Duodenal mucosa (tissue), 2 donors: ENCODE data around the gene SLC6A19.

Experiments used
- H3K27ac ChIP-seq: one replicate; pipeline ENCODE4 v1.7.0; 2013; ENCODE audit warnings: low read depth, low read length
- H3K27me3 ChIP-seq, 2 donors: one replicate each; pipeline ENCODE4 v1.7.0; 2013; ENCODE audit warnings: low read length in 2 of 2, control low read depth in 1 of 2; ENCODE audit not compliant: insufficient read depth in 2 of 2, control insufficient read depth in 1 of 2
- H3K36me3 ChIP-seq, 2 donors: one replicate each; pipeline ENCODE4 v1.7.0; 2013; ENCODE audit warnings: low read length in 2 of 2, control low read depth in 1 of 2; ENCODE audit not compliant: insufficient read depth in 2 of 2, control insufficient read depth in 1 of 2
- H3K4me1 ChIP-seq, 2 donors: one replicate each; pipeline ENCODE4 v1.7.0; 2013; ENCODE audit warnings: low read length in 2 of 2, control low read depth in 1 of 2; ENCODE audit not compliant: insufficient read depth in 2 of 2, control insufficient read depth in 1 of 2
- H3K4me3 ChIP-seq, 2 donors: one replicate each; pipeline ENCODE4 v1.7.0; 2013; ENCODE audit warnings: low read length in 2 of 2, low read depth in 1 of 2
- H3K9ac ChIP-seq, 2 donors: one replicate each; pipeline ENCODE4 v1.7.0; 2013; ENCODE audit warnings: low read length in 2 of 2, low read depth in 1 of 2
- H3K9me3 ChIP-seq, 2 donors: one replicate each; pipeline ENCODE4 v1.7.0; 2013; ENCODE audit warnings: low read length in 2 of 2, control low read depth in 1 of 2; ENCODE audit not compliant: control insufficient read depth in 1 of 2

The SLC6A19 gene

GRCh38 chr5:1219098-1219767 lies 17.8 kb downstream of the SLC6A19 start:
- Histone ChIP-seq H3K27me3 (peaks cover 0 to 2% of the 10 kb centered on the region in 2 donors), H3K27ac (no peak overlapping the region), H3K9me3 (peaks cover 0 to 5% of the 10 kb centered on the region in 2 donors), H3K36me3 (peaks cover 23 to 79% of the 10 kb centered on the region in 2 donors), H3K4me1 (no peaks in the 10 kb centered on the region), H3K4me3 (no peak overlapping the region), H3K9ac (no peak overlapping the region)

- H3K36me3 ChIP-seq, result peaks cover 23 to 76% of the 10 kb centered on the region in 2 donors
- H3K4me3 ChIP-seq, result no peak overlapping the region
- H3K27ac ChIP-seq, result no peak overlapping the region
- H3K27me3 ChIP-seq, result peaks cover 0 to 2% of the 10 kb centered on the region in 2 donors
- no peaks in the 10 kb centered on the region for H3K4me1 ChIP-seq
- H3K9me3 ChIP-seq, result peaks cover 0 to 5% of the 10 kb centered on the region in 2 donors
- H3K9ac ChIP-seq, result no peak overlapping the region
Measured at GRCh38 chr5:1219768-1220100, 18.3 kb downstream of the SLC6A19 start.

GRCh38 chr5:1220351-1220750 lies 19.0 kb downstream of the SLC6A19 start:
- peaks cover 0 to 5% of the 10 kb centered on the region in 2 donors for H3K9me3 ChIP-seq
- H3K4me3 ChIP-seq, result no peak overlapping the region
- H3K27ac ChIP-seq, result no peak overlapping the region
- peaks cover 23 to 74% of the 10 kb centered on the region in 2 donors for H3K36me3 ChIP-seq
- peaks cover 0 to 2% of the 10 kb centered on the region in 2 donors for H3K27me3 ChIP-seq
- H3K9ac ChIP-seq, result no peak overlapping the region
- no peaks in the 10 kb centered on the region for H3K4me1 ChIP-seq

- H3K27me3 ChIP-seq, result peaks cover 0 to 2% of the 10 kb centered on the region in 2 donors
- H3K4me1 ChIP-seq, result no peaks in the 10 kb centered on the region
- no peak overlapping the region for H3K27ac ChIP-seq
- peaks cover 0 to 1% of the 10 kb centered on the region in 2 donors for H3K9me3 ChIP-seq
- no peak overlapping the region for H3K4me3 ChIP-seq
- H3K9ac ChIP-seq, result no peak overlapping the region
- H3K36me3 ChIP-seq, result peaks cover 19 to 69% of the 10 kb centered on the region in 2 donors
Measured at GRCh38 chr5:1220831-1221230, 19.4 kb downstream of the SLC6A19 start.

GRCh38 chr5:1221721-1222120 lies 20.3 kb downstream of the SLC6A19 start:
- peaks cover 0 to 2% of the 10 kb centered on the region in 2 donors for H3K27me3 ChIP-seq

GRCh38 chr5:1222147-1222546 lies 20.8 kb downstream of the SLC6A19 start:
- H3K9ac ChIP-seq, result no peak overlapping the region
- H3K4me1 ChIP-seq, result no peaks in the 10 kb centered on the region
- no peak overlapping the region for H3K27ac ChIP-seq
- no peaks in the 10 kb centered on the region for H3K9me3 ChIP-seq
- peaks cover 0 to 2% of the 10 kb centered on the region in 2 donors for H3K27me3 ChIP-seq
- H3K36me3 ChIP-seq, result peaks cover 12 to 56% of the 10 kb centered on the region in 2 donors
- H3K4me3 ChIP-seq, result no peak overlapping the region

More at GRCh38 chr5:1221721-1222120, 20.3 kb downstream of the SLC6A19 start:
- H3K36me3 ChIP-seq, result peaks cover 12 to 60% of the 10 kb centered on the region in 2 donors
- no peak overlapping the region for H3K27ac ChIP-seq
- H3K4me1 ChIP-seq, result no peaks in the 10 kb centered on the region
- H3K4me3 ChIP-seq, result no peak overlapping the region
- no peak overlapping the region for H3K9ac ChIP-seq
- H3K9me3 ChIP-seq, result no peaks in the 10 kb centered on the region

GRCh38 chr5:1222621-1223277 lies 21.4 kb downstream of the SLC6A19 start:
- Histone ChIP-seq H3K27me3 (peaks cover 0 to 2% of the 10 kb centered on the region in 2 donors), H3K4me1 (no peaks in the 10 kb centered on the region), H3K27ac (no peak overlapping the region), H3K9me3 (no peaks in the 10 kb centered on the region), H3K9ac (no peak overlapping the region), H3K4me3 (no peak overlapping the region), H3K36me3 (peaks cover 12 to 52% of the 10 kb centered on the region in 2 donors)

GRCh38 chr5:1223278-1223670 lies 21.9 kb downstream of the SLC6A19 start:
- no peak overlapping the region for H3K27ac ChIP-seq

GRCh38 chr5:1224631-1225030 lies 23.2 kb downstream of the SLC6A19 start:
- H3K9ac ChIP-seq, result no peak overlapping the region

More at GRCh38 chr5:1223278-1223670, 21.9 kb downstream of the SLC6A19 start:
- H3K4me1 ChIP-seq, result no peaks in the 10 kb centered on the region
- H3K27me3 ChIP-seq, result peaks cover 0 to 2% of the 10 kb centered on the region in 2 donors
- no peaks in the 10 kb centered on the region for H3K9me3 ChIP-seq
- H3K9ac ChIP-seq, result no peak overlapping the region
- H3K36me3 ChIP-seq, result peaks cover 12 to 49% of the 10 kb centered on the region in 2 donors
- no peak overlapping the region for H3K4me3 ChIP-seq

GRCh38 chr5:1225081-1225480 lies 23.7 kb downstream of the SLC6A19 start, which contains the start of gene SLC6A18:
Gene SLC6A18, plus strand, starts transcription at chr5:1225381. Its CDS starts 97 bp downstream, at chr5:1225478.
- no peak within 1 kb of the TSS for H3K4me3 ChIP-seq
- no peaks in the 10 kb centered on the region for H3K27me3 ChIP-seq
- H3K4me1 ChIP-seq, result no peaks in the 10 kb centered on the region
- peaks cover 12 to 34% of the 10 kb centered on the region in 2 donors for H3K36me3 ChIP-seq
- no peaks in the 10 kb centered on the region for H3K9me3 ChIP-seq
- H3K27ac ChIP-seq, result no peak within 1 kb of the TSS
- H3K9ac ChIP-seq, result no peak within 1 kb of the TSS

More at GRCh38 chr5:1224631-1225030, 23.2 kb downstream of the SLC6A19 start:
- no peak overlapping the region for H3K4me3 ChIP-seq
- no peaks in the 10 kb centered on the region for H3K27me3 ChIP-seq
- H3K27ac ChIP-seq, result no peak overlapping the region
- H3K36me3 ChIP-seq, result peaks cover 12 to 38% of the 10 kb centered on the region in 2 donors
- H3K9me3 ChIP-seq, result no peaks in the 10 kb centered on the region
- H3K4me1 ChIP-seq, result no peaks in the 10 kb centered on the region
